Measurements from ENCODE around the gene ZNF564. TPM values are rescaled to one million over a fixed set of nuclear protein-coding genes. Genes with fewer than 3 reads are reported as not detected.

Gene ZNF564
- total and polyA plus RNA-seq, 3 donors from 2014 or later: 4.6 to 18.0 (median 10.7) TPM

DNA sequence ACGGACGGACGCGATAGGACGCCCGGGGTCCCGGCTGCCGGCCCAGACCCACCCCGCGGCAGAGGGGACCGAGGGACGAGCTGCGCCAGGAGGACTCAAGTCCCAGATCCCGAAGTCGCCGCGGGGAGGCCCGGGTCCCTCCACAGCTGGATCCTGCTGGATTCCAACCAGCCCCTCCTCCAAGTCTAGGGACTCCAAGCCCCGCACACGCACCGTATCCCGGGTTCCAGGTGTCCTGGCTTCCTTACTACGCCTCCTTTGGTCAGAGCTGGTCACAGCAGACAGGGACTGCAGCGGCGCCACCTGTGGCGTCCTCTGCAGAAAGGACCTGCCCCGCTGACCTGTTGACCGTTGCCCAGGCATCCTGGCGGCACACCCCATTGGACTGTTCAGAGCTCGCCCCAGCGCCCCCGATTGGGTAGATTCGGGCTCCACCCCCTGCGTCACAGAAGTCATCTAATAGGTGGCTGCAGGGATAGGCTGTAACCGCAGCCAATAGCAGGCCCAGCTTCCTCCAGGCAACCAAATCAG, 37.7 kb downstream of the ZNF564 start:
- WGBS, 2 donors: 10 to 29% methylated on average over 5 to 35 of the region's 35 CpGs
- intact Hi-C loops (cut with DNase I; ENCODE audit: low total_unique reads): no loop called here
- peak overlapping the region; percentile 49 to 54 for H3K4me3 ChIP-seq
- H3K27me3 ChIP-seq: no peaks in the 10 kb centered on the region
- no peaks in the 10 kb centered on the region for H3K4me1 ChIP-seq
- TF ChIP-seq POLR2A (IDR thresholded peaks at IDR 0.05): no peak
- TF ChIP-seq, protein P1, sequence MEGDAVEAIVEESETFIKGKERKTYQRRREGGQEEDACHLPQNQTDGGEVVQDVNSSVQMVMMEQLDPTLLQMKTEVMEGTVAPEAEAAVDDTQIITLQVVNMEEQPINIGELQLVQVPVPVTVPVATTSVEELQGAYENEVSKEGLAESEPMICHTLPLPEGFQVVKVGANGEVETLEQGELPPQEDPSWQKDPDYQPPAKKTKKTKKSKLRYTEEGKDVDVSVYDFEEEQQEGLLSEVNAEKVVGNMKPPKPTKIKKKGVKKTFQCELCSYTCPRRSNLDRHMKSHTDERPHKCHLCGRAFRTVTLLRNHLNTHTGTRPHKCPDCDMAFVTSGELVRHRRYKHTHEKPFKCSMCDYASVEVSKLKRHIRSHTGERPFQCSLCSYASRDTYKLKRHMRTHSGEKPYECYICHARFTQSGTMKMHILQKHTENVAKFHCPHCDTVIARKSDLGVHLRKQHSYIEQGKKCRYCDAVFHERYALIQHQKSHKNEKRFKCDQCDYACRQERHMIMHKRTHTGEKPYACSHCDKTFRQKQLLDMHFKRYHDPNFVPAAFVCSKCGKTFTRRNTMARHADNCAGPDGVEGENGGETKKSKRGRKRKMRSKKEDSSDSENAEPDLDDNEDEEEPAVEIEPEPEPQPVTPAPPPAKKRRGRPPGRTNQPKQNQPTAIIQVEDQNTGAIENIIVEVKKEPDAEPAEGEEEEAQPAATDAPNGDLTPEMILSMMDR (IDR thresholded peaks at IDR 0.05): peak in 2 of 3 experiments; percentile 19 to 28
- peak; percentile 94 for DNase-seq
- H3K27ac ChIP-seq: peak overlapping the region in 1 of 2 donors; percentile 54
- H3K36me3 ChIP-seq (ENCODE audit: low read depth, missing control alignments): no peaks in the 10 kb centered on the region
- H3K9me3 ChIP-seq: no peaks in the 10 kb centered on the region

DNA sequence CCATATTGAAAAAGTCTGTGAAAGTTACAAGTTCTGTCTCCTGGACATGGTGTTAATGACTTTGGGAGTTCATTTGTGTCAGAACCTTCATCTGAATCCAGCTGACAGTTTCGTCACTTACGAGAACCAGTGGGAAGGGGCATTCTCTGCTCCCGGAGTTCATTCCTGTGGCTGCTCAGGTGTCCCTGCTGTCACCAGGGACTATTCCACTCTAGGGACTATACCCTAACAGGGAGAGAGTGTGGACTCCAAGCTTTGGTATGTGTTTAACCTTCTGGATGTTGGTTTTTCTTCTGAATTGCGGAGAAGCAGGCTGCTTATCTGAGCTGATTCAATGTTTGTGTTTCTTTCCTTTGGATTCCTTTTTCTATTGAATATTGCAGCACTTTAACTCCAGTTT, 54.2 kb downstream of the ZNF564 start:
- intact Hi-C loops (cut with DNase I; ENCODE audit: low total_unique reads): no loop called here
- TF ChIP-seq, protein P1 (IDR thresholded peaks at IDR 0.05): no peak
- TF ChIP-seq POLR2A (IDR thresholded peaks at IDR 0.05): no peak
- no peaks in the 10 kb centered on the region for H3K36me3 ChIP-seq (ENCODE audit: low read depth, missing control alignments)
- H3K9me3 ChIP-seq: no peaks in the 10 kb centered on the region
- no peaks in the 10 kb centered on the region for H3K4me1 ChIP-seq
- no peaks in the 10 kb centered on the region for H3K27me3 ChIP-seq
- no peak overlapping the region for H3K4me3 ChIP-seq
- no peak overlapping the region for H3K27ac ChIP-seq
- WGBS, 2 donors: 58 to 78% methylated on average over 4 of the region's 4 CpGs
- no peak for DNase-seq

DNA sequence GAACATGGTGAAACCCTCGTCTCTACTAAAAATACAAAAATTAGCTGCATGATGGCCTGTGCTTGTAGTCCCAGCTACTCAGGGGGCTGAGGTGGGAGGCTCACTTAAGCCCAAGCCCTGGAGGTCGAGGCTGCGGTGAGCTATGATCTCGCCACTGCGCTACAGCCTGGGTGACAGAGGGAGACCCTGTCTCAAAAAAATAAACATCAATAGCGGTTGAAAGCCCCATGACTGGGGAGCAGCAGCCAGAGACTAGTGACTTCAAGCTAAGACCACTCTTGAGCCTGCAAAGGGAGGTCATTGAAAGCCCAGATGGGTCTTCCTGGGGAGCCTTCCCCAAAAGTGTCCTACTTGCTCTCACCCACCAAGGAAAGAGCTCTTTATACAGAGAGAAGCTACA, 54.8 kb downstream of the ZNF564 start:
- H3K9me3 ChIP-seq: no peaks in the 10 kb centered on the region
- no peak overlapping the region for H3K4me3 ChIP-seq
- TF ChIP-seq POLR2A (IDR thresholded peaks at IDR 0.05): no peak
- TF ChIP-seq, protein P1 (IDR thresholded peaks at IDR 0.05): no peak
- DNase-seq: no peak
- no peaks in the 10 kb centered on the region for H3K36me3 ChIP-seq (ENCODE audit: low read depth, missing control alignments)
- intact Hi-C loops (cut with DNase I; ENCODE audit: low total_unique reads): no loop called here
- WGBS, 2 donors: 61 to 81% methylated on average over 6 of the region's 6 CpGs
- no peaks in the 10 kb centered on the region for H3K27me3 ChIP-seq
- H3K4me1 ChIP-seq: no peaks in the 10 kb centered on the region
- H3K27ac ChIP-seq: no peak overlapping the region

DNA sequence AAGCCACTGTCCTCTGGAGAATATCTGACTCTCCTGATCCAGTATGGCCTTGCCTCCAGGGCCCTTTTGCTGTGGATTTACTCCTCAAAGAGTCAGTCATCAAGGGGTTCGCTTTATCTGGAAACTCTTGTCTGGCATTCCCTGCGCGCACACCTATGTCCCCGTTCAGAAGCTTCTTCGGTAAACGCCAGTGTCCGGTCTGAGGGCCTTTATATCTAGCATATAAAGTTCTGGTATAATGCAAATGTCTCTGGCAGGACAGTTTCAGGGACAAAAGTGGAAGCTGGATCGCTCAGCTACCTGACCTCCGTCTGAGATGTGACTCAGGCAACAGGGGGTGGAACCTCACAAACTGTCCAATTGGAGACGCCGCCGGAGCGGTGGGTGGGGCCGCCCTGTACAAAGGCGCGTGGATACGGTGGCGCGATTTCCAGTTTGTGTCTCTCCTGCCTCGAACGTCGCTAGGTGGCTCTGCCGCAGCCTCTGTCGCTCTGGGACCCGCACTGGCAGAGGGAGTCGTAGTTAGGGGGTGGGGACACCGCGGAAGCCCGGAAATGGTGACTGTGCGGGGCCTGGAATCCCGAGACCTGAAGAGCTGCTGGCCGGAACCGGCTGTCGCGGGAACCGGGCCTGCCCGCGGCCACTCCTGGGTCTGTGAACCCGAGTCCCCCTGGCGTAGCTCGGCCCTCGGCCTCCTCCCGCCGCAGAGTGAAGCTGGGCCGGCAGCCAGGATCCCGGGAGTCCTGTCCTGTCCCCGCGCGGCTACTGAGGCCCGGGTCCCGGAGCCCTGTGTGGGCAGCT, 56.1 kb downstream of the ZNF564 start:
- H3K27ac ChIP-seq: peak overlapping the region; percentile 72 to 73
- DNase-seq: peak; percentile 97
- H3K9me3 ChIP-seq: no peaks in the 10 kb centered on the region
- no peak for TF ChIP-seq POLR2A (IDR thresholded peaks at IDR 0.05)
- TF ChIP-seq, protein P1 (IDR thresholded peaks at IDR 0.05): peak in 1 of 3 experiments; percentile 10
- intact Hi-C loops (cut with DNase I; ENCODE audit: low total_unique reads): no loop called here
- peak overlapping the region; percentile 68 to 70 for H3K4me3 ChIP-seq
- no peaks in the 10 kb centered on the region for H3K27me3 ChIP-seq
- H3K4me1 ChIP-seq: no peaks in the 10 kb centered on the region
- 1 to 2% methylated on average over 17 to 36 of the region's 51 CpGs for WGBS, 2 donors
- H3K36me3 ChIP-seq (ENCODE audit: low read depth, missing control alignments): no peaks in the 10 kb centered on the region

Measured in testis (tissue), 3 donors.